ENCODE measurements around the gene RFC4. TPM values are rescaled to one million over a fixed set of nuclear protein-coding genes. Genes with fewer than 3 reads are reported as not detected.

The RFC4 gene
- total and polyA plus RNA-seq, 12 donors = 5.8 to 18.8 (median 8.1) TPM

DNA sequence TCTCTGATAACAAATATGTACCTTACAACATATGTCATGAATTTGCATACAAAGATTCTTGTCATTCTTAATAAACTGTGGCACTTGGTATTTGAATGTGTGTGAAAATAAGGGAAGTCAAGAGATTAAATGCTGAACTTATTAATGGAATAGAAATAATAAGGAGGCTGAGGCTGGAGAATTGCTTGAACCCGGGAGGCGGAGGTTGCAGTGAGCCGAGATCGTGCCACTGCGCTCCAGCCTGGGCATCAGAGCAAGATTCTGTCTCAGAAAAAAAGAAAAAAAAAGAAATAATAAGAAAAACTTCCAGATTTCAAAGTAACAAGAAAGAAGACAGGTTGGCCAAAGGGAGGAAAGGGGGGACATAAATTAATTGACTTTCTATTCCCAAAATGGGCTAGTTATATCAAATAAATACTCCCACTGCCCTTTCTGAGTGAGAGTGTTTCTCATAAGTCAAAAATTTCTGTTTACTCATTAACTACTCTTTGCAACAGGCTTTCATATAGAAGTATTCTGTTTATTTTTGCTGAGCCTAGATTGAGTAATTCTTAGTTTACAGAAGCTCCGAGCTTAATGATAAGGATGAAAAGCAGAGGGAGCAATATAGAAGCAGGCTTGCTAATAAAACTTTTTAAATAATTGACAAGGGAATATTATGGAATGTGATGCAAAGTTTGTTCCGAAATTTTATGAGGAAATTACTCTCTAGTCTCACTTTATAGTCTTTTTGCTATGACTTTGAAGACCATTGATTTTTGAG is 63.5 kb downstream of the RFC4 start:
- TF ChIP-seq CTCF (IDR thresholded peaks at IDR 0.05) = no peak
- no peak overlapping the region for H3K27ac ChIP-seq
- peaks cover 0 to 7% (median 0%) of the 10 kb centered on the region in 9 donors for H3K4me1 ChIP-seq
- no peaks in the 10 kb centered on the region for H3K36me3 ChIP-seq
- H3K4me3 ChIP-seq = no peak overlapping the region
- peaks cover 0 to 6% (median 0%) of the 10 kb centered on the region in 7 donors for H3K27me3 ChIP-seq
- intact Hi-C loops (cut with DNase I) = loop anchor here in 1 of 10 donors (10.0 kb wide), 1 partner anchor 118 kb away; no protein-coding TSS in a partner anchor
- DNase-seq (no peak), ATAC-seq (no peak)
- 81% methylated on average over 7 of the region's 7 CpGs for WGBS, 2 donors
- H3K9me3 ChIP-seq = no peaks in the 10 kb centered on the region

Small RNA genes lying within 50 kb of the gene (microRNA-seq; reads per million reads assigned to microRNA genes)
- gene MIR1248 = 2.4 to 2.6 reads per million in 2 donors

Other genes with a start within 250 kb of the RFC4 start
- gene TBCCD1, start 239.1 kb downstream of the RFC4 start, total RNA-seq = 1 to 10 TPM; 5.6 to 7.9 (median 6.9) TPM
- 1 to 10 TPM; 3.1 to 5.7 TPM for gene TBCCD1, start 239.1 kb downstream of the RFC4 start, polyA plus RNA-seq
- gene DNAJB11, start 235.8 kb downstream of the RFC4 start, total RNA-seq = 10 to 100 TPM; 17.9 to 39.9 (median 23.9) TPM
- gene DNAJB11, start 235.8 kb downstream of the RFC4 start, polyA plus RNA-seq = 100 to 1,000 TPM in 1 of 2 donors, 10 to 100 TPM in 1; 36.9 to 147 TPM
- gene AHSG, start 193.4 kb downstream of the RFC4 start, total RNA-seq = not detected
- not detected for gene AHSG, start 193.4 kb downstream of the RFC4 start, polyA plus RNA-seq
- under 1 TPM in 4 of 10 donors, not detected in 6; 0.21 to 0.42 (median 0.30) TPM for gene FETUB, start 166.1 kb downstream of the RFC4 start, total RNA-seq
- not detected for gene FETUB, start 166.1 kb downstream of the RFC4 start, polyA plus RNA-seq
- gene HRG, start 140.5 kb downstream of the RFC4 start, total RNA-seq = under 1 TPM in 1 of 10 donors, not detected in 9; 0.20 TPM
- gene HRG, start 140.5 kb downstream of the RFC4 start, polyA plus RNA-seq = not detected
- gene KNG1, start 89.1 kb downstream of the RFC4 start, total RNA-seq = under 1 TPM in 9 of 10 donors, not detected in 1; 0.15 to 0.92 (median 0.42) TPM
- gene KNG1, start 89.1 kb downstream of the RFC4 start, polyA plus RNA-seq = under 1 TPM in 1 of 2 donors, not detected in 1; 0.07 TPM
- gene EIF4A2, start 22.9 kb downstream of the RFC4 start, total RNA-seq = 100 to 1,000 TPM; 314 to 476 (median 439) TPM
- 100 to 1,000 TPM; 231 to 401 TPM for gene EIF4A2, start 22.9 kb downstream of the RFC4 start, polyA plus RNA-seq
- gene ADIPOQ, start 36.2 kb upstream of the RFC4 start, total RNA-seq = 10 to 100 TPM in 4 of 10 donors, 1 to 10 TPM in 3, under 1 TPM in 2, not detected in 1; 0.39 to 47.0 (median 6.8) TPM
- gene ADIPOQ, start 36.2 kb upstream of the RFC4 start, polyA plus RNA-seq = 10 to 100 TPM in 1 of 2 donors, 1 to 10 TPM in 1; 6.5 to 17.2 TPM
- gene ST6GAL1, start 124.0 kb upstream of the RFC4 start, total RNA-seq = 10 to 100 TPM; 55.9 to 94.7 (median 68.7) TPM
- gene ST6GAL1, start 124.0 kb upstream of the RFC4 start, polyA plus RNA-seq = 10 to 100 TPM; 19.5 to 36.3 TPM